Lower lobe of right lung (tissue), 2 donors: Measurements from ENCODE around the gene RNF144A. TPM values are rescaled to one million over a fixed set of nuclear protein-coding genes. Genes with fewer than 3 reads are reported as not detected.

ENCODE experiments used
- ATAC-seq, 2 donors: fragments of 200-7000 bp; cut with Tn5 transposase; one replicate each; pipeline ENCODE4 v1.9.1; 2020 to 2022; ENCODE audit warnings: mild to moderate bottlenecking in 2 of 2, moderate library complexity in 2 of 2
- DNase-seq: peaks from one replicate; pipeline ENCODE4 v3.0.0-alpha.2; 2020
- H3K27ac ChIP-seq: fragments of 200-600 bp; one replicate; pipeline ENCODE4 v1.8.0; 2022
- H3K27me3 ChIP-seq: fragments of 200-600 bp; one replicate; pipeline ENCODE4 v1.8.0; 2022; ENCODE audit warnings: low read depth
- H3K36me3 ChIP-seq: fragments of 200-600 bp; one replicate; pipeline ENCODE4 v1.8.0; 2022; ENCODE audit warnings: mild to moderate bottlenecking
- H3K4me1 ChIP-seq: fragments of 200-600 bp; one replicate; pipeline ENCODE4 v1.8.0; 2022
- H3K4me3 ChIP-seq: fragments of 200-600 bp; one replicate; pipeline ENCODE4 v1.8.0; 2022; ENCODE audit warnings: mild to moderate bottlenecking
- H3K9me3 ChIP-seq: fragments of 200-600 bp; one replicate; pipeline ENCODE4 v1.8.0; 2022
- CTCF ChIP-seq: fragments of 200-600 bp; IDR thresholded peaks from one replicate; pipeline ENCODE4 v1.8.0; 2022; ENCODE audit warnings: antibody characterized with exemption, mild to moderate bottlenecking
- intact Hi-C: fragments of 100-400 bp; cut with DNase I; formaldehyde crosslinking; loops from one replicate; pipeline ENCODE4 v1.11.0; 2022
- total RNA-seq: library from RNA; stranded (reverse); fragmentation: NEBNext Ultra II Directional; extraction: Animal tissue kit (Norgen Biotek cat#: 25700); gene quantifications from one replicate; pipeline ENCODE4 v1.2.1, GENCODE V29; 2021
- donor health status: DM: no; HTN: yes; CAD: no; lungs with severe emphysema.

The RNF144A gene
- total RNA-seq, 1 donor from 2014 or later, result 13.9 TPM

GRCh38 chr2:6968319-6969100, 51.3 kb downstream of the RNF144A start:
- intact Hi-C loops, result no loop called here
- DNase-seq, result no peak
- no peaks in the 10 kb centered on the region for H3K27me3 ChIP-seq
- no peaks in the 10 kb centered on the region for H3K9me3 ChIP-seq
- no peak overlapping the region for H3K27ac ChIP-seq
- no peak overlapping the region for H3K4me3 ChIP-seq
- no peak for ATAC-seq
- H3K36me3 ChIP-seq, result no peaks in the 10 kb centered on the region
- TF ChIP-seq CTCF, result no peak
- H3K4me1 ChIP-seq, result no peaks in the 10 kb centered on the region

GRCh38 chr2:6970551-6970950, 53.3 kb downstream of the RNF144A start:
- Histone ChIP-seq H3K4me1 (no peaks in the 10 kb centered on the region), H3K36me3 (no peaks in the 10 kb centered on the region), H3K4me3 (no peak overlapping the region), H3K9me3 (no peaks in the 10 kb centered on the region), H3K27ac (no peak overlapping the region), H3K27me3 (no peaks in the 10 kb centered on the region)
- intact Hi-C loops, result no loop called here
- DNase-seq (no peak), ATAC-seq (no peak)
- TF ChIP-seq CTCF, result no peak

- H3K4me3 ChIP-seq, result no peak overlapping the region
- TF ChIP-seq CTCF, result no peak
- no peaks in the 10 kb centered on the region for H3K27me3 ChIP-seq
- intact Hi-C loops, result no loop called here
- no peak overlapping the region for H3K27ac ChIP-seq
- H3K36me3 ChIP-seq, result no peaks in the 10 kb centered on the region
- no peak for DNase-seq
- H3K4me1 ChIP-seq, result peaks cover 3% of the 10 kb centered on the region
- H3K9me3 ChIP-seq, result no peaks in the 10 kb centered on the region
- ATAC-seq, result no peak
Observed at GRCh38 chr2:6970976-6971480, 53.8 kb downstream of the RNF144A start.

- no peak for TF ChIP-seq CTCF
- ATAC-seq (no peak), DNase-seq (no peak)
- intact Hi-C loops, result no loop called here
- no peak overlapping the region for H3K27ac ChIP-seq
- H3K27me3 ChIP-seq, result no peaks in the 10 kb centered on the region
- no peaks in the 10 kb centered on the region for H3K9me3 ChIP-seq
- peaks cover 5% of the 10 kb centered on the region for H3K4me1 ChIP-seq
- no peaks in the 10 kb centered on the region for H3K36me3 ChIP-seq
- H3K4me3 ChIP-seq, result no peak overlapping the region
Observed at GRCh38 chr2:6971502-6971901, 54.3 kb downstream of the RNF144A start.

GRCh38 chr2:6972067-6972710, 55.0 kb downstream of the RNF144A start:
- Histone ChIP-seq H3K4me1 (peaks cover 11% of the 10 kb centered on the region), H3K36me3 (no peaks in the 10 kb centered on the region), H3K9me3 (no peaks in the 10 kb centered on the region), H3K27ac (no peak overlapping the region), H3K4me3 (no peak overlapping the region), H3K27me3 (no peaks in the 10 kb centered on the region)
- intact Hi-C loops, result no loop called here
- no peak for DNase-seq
- ATAC-seq, result no peak
- no peak for TF ChIP-seq CTCF
